GM18526 (cell line): ENCODE results near the gene NPHS1.

Experiments used
- POLR2A ChIP-seq: IDR thresholded peaks from 3 replicates; pipeline ENCODE4 v1.6.1; 2011; ENCODE audit not compliant: insufficient read length; ENCODE audit errors: extremely low read depth

Gene NPHS1, protein sequence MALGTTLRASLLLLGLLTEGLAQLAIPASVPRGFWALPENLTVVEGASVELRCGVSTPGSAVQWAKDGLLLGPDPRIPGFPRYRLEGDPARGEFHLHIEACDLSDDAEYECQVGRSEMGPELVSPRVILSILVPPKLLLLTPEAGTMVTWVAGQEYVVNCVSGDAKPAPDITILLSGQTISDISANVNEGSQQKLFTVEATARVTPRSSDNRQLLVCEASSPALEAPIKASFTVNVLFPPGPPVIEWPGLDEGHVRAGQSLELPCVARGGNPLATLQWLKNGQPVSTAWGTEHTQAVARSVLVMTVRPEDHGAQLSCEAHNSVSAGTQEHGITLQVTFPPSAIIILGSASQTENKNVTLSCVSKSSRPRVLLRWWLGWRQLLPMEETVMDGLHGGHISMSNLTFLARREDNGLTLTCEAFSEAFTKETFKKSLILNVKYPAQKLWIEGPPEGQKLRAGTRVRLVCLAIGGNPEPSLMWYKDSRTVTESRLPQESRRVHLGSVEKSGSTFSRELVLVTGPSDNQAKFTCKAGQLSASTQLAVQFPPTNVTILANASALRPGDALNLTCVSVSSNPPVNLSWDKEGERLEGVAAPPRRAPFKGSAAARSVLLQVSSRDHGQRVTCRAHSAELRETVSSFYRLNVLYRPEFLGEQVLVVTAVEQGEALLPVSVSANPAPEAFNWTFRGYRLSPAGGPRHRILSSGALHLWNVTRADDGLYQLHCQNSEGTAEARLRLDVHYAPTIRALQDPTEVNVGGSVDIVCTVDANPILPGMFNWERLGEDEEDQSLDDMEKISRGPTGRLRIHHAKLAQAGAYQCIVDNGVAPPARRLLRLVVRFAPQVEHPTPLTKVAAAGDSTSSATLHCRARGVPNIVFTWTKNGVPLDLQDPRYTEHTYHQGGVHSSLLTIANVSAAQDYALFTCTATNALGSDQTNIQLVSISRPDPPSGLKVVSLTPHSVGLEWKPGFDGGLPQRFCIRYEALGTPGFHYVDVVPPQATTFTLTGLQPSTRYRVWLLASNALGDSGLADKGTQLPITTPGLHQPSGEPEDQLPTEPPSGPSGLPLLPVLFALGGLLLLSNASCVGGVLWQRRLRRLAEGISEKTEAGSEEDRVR (N-terminal part only)

GRCh38 chr19:35852029-35852780, at the start of gene NPHS1:
NPHS1 (minus strand) TSS chr19:35852504; CDS start chr19:35851837, 667 bp downstream.
- no peak for TF ChIP-seq POLR2A

GRCh38 chr19:35901055-35901644, 48.8 kb upstream of the NPHS1 start:
- TF ChIP-seq POLR2A, result no peak

DNA sequence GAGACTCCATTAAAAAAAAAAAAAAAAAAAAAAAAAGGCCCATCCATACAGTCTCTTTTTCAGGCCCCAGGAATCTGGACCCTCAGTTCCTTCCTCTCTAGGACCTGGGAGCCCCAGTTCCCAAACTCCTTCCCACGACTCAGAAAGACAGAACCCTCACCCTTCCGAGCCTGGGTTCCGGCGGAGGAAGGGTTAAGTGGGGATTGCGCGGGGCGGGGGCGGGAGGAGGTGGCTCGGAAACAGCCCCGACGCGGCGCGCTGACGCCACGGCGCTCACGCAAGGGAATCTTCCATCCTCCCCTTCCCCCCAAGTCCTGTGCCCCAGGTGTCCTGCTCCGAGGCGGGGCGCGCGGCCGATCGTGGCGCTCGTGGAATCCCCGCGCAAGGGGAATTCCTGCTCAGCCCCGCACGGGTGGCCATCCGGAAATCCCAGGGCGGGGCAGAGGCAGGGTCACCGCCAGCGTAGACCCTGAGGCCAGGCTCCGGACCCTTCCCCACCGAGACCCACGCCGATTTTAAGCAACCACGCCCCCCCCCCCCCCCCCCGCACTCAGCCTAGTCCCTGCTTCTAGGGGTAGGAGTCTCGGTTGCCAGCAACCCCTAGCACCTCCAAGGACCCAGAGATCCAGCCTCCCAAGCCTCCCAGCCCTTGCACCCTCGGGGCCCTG, 47.4 kb upstream of the NPHS1 start:
- TF ChIP-seq POLR2A, result no peak

DNA sequence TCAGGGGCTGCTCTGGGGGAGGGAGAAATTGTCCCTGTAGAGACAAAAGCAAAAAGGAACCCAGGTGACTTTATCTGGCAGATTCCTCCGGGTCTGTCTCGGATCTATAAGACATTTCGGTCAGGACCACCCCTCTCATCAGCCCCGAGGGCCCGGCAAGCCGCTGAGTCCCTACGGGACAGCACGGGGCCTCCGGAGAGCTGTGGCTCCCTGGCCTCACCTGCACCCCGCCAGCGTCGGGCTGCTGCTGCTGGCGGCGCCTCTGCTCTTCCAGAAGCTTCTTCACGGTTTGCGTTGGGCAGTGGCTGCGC, 46.1 kb upstream of the NPHS1 start:
- no peak for TF ChIP-seq POLR2A

GRCh38 chr19:35897706-35898451, 45.6 kb upstream of the NPHS1 start:
- no peak for TF ChIP-seq POLR2A

DNA sequence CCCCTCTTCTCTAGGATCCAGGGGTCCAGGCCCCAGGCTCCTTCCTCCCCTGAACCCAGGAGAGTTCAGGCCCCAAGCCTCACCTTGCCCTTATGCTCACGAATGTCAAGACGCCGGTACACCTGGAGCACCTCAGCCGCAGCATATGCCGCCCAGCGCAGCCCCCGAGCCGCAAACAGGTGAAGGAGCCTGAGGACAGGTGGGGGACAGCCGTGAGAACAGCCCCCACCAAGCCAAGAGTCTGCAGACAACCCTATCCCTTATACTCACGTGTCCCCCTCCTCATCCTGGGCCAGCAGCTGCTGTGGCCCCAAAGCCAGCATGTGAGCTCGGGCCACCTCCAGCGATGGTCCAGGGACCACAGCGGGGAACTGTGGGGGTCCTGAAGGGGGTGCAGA, 44.3 kb upstream of the NPHS1 start:
- TF ChIP-seq POLR2A, result no peak

GRCh38 chr19:35895911-35896642, 43.8 kb upstream of the NPHS1 start:
- no peak for TF ChIP-seq POLR2A

DNA sequence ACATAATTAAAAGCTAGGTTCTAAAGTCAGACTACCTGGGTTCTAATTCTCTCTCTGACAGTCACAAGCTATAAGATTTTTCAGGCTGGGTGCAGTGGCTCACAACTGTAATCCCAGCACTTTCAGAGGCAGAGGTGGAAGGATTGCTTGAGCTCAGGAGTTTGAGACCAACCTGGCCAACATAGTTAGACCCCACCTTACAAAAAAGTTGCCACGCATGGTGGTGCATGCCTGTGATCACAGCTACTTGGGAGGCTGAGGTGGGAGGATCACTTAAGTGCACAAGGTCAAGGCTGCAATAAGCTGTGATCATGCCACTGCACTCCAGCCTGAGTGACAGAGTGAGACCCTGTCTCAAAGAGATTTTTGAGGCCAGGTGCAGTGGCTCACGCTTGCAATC, 42.0 kb upstream of the NPHS1 start:
- no peak for TF ChIP-seq POLR2A

DNA sequence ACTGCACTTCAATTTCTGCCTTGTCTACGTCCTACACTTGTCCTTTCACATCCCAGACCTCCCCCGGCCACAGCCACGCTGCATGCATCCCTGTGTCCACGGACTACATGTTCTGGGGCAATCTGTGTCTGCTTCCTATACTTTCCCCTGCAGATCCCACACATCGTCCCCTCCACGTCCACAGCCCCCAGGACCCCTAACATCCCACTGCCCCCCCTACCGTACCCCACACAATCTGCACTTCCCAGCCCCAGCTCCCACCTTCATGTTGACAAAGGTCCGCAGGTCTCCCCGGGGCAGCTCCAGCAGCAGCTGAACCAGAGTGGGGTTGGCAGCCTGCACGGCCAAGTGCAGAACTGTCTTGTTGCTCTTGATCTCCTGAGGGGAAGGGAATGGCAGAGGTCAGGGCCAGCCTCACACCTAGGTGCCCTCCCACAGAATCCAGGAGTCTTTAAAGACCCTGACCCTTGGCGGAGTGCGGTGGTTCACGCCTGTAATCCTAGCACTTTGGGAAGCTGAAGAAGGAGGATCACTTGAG, 37.9 kb upstream of the NPHS1 start:
- no peak for TF ChIP-seq POLR2A

GRCh38 chr19:35889370-35890112, 37.2 kb upstream of the NPHS1 start:
- TF ChIP-seq POLR2A, result no peak

GRCh38 chr19:35888398-35888797, 36.1 kb upstream of the NPHS1 start:
- TF ChIP-seq POLR2A, result no peak

- TF ChIP-seq POLR2A, result no peak
Observed at GRCh38 chr19:35887197-35887596, 34.9 kb upstream of the NPHS1 start.
